DMS 273 treated with DMSO at 0.1 percent for 48 hours (cell line): ENCODE measurements around the gene FKBP11.
A peak's percentile ranks its signal among the peaks of the same experiment; 100 is the strongest.
"Not testable (repeated sequence)": the region's sequence is repeated elsewhere in the genome, so short reads cannot be mapped to it uniquely, and the experiment has no call there.

Experiments used
- DNase-seq: peaks from one replicate; lab custom pipeline; 2025; lab: John Stamatoyannopoulos, UW

FKBP11 gene

DNA sequence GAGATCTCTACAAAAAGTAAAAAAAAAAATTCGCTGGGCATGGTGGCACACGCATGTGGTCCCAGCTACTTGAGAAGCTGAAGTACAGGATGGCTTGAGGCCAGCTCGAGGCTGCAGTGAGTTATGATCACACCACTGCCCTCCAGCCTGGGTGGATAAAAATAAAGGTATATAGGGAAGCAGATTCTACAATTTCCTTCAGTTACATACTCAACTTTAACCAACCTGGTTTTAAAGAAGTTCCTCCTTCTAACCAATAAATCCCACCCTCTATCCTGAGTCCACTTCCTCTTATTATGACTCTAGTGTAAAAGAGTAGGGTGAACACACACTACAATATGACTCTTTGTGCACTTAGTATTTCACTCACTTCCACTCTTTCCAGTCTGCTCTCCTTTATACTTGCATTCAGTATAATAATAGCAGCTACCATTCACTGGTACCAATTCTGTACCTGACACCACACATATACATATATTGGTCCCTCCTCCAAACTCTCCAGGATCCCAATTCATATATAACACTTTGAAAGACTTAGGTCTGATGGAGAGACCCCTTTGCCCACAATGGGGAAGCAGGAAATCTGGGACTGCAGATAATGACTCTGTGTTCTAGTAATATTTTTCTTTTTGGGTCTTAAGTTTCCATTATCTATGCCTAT, 29.7 kb upstream of the FKBP11 start:
- no peak for DNase-seq

DNA sequence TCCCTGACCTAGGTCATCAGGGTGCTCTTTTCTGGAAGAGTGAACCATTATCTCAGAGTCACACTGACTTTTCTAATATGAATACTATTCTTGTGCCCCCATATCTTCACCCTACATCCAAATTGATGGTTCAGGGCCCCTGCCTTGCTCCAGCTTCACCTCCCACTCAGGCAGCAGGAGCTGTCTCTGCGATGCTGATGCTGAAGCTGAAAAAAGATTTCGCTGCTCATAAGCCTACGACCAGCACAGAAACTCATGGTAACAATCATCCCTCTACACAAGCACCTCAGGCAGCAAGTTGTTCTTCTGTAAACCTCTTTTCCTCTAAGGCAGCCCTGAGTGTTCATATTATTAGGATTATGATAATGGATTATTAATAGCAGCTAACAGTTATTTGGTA, 28.8 kb upstream of the FKBP11 start:
- no peak for DNase-seq

DNA sequence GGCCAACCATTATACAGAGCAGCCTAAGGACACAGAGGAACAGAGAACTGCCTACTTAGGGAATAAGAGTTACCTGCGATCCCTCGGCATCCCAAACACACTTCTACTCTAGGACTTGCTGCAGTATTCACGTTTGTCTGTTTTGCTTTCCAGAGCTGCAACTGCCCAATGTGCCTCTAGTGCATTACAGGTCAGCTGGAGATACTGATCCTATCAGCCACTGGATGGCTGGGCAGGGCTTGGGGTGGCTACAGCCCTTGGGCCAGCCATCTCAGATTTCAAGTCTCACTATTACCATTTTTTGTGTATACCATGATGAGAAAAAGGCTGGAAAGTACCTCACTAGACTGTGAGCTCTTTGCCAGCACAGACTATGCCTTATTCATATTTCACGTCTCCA, 27.4 kb upstream of the FKBP11 start:
- DNase-seq: no peak

DNA sequence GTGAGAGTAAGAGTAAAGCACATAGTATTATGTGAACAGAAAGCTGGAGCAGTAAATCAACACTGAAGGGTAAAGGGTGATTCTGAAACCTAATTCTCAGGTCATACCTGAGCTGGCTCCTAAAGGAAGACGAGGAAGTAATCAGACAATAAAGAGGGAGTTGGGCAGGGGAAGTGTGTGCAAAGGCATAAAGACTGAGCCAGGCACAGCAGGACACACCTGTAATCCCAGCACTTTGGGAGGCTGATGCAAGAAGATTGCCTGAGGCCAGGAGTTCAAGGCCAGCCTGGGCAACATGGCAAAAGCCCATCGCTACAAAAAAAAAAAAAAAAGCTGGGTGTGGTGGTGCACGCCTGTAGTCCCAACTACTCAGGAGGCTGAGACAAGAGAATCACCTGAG, 22.4 kb upstream of the FKBP11 start:
- no peak for DNase-seq

DNA sequence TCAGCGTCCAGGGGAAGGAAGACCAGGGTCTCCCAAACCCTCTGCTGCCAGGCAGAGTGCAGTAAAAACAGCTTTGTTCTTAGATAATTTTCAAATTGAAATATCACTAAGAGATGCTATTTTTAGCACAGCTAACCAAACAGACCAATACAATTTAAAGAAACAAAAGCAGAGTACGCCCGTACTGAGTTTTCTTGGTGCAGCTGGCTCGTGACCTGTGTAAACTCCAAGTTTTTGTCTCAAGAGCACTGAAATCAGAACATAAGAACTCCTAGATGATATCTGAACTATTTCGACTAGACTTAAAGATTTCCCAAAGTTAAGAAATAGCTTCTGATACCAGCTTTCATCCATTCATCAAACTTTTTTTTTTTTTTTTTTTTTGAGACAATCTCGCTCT, 21.7 kb upstream of the FKBP11 start:
- DNase-seq: no peak

DNA sequence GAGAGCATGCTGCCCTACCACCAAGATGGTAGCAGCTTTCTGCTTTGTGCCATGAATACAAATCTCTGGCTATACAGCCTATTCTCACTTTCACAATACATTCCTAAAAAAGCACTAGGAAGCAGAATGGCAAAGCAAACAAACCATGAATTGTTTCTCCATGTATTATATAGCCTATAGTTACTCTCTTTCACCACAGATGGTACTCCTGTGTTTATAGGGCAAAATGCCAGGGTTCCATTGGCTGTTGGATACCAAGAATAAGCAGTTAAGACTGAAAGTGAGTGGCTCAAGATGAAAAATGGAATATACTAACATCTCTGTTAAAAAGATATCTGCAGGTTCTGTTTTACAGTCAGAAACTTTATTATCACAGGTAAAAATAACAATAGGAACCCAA, 20.9 kb upstream of the FKBP11 start:
- DNase-seq: no peak

DNA sequence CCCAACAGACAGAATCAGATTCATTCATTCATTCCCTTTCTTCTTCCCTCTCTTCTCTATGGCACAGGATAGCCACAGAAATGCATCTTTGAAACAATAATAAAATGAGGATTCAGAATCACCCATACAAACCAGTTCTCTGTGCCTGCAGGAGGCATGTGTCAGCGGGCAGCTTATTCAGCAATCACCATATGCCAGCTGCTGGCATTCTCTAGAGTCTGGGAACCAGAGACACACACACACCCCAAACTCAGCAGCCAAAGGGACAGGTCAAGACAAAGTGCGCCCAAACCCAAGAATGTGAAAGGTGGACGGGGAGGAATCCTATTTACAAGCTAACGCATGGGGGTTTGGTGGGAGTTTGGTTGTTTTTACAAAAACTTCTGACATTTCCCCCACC, 17.9 kb upstream of the FKBP11 start:
- no peak for DNase-seq

DNA sequence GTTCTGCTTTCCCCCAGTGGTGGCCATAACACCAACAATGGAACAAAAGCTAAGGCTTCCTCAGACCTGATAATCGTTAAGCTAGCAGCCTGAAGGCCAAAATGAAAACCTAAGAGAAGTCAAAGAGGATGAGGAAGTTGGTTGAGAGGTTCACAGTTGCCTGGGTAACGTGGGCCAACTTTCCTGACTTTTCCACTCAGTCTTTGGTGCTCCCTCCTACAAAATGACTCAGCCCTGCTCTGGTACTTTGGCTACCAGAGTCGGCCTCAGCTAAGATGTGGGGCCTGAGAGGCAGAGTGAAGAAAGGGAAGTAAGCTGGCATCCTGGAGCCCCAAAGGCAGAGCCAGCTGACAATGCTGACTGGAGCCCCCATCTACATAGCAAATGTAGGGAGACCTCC, 14.9 kb upstream of the FKBP11 start:
- DNase-seq: no peak

DNA sequence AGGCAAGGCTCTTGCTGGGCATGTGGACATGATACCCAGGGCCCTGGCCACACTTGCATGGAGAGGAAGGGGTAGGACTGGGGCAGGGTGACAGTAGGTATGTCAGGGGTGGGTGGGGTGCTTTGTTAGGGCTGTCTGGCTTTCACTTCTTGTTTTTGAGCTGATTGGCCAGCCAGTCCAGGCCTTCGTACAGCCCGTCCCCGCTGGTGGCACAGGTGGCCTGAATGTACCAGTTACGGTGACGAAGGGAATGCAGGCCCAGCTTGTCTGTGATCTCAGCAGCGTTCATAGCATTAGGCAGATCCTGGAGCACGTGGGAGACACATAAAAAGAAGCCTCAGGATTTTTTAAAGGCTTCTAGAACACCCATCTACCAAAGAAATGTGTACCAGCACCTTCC, 13.5 kb upstream of the FKBP11 start:
- DNase-seq: no peak

DNA sequence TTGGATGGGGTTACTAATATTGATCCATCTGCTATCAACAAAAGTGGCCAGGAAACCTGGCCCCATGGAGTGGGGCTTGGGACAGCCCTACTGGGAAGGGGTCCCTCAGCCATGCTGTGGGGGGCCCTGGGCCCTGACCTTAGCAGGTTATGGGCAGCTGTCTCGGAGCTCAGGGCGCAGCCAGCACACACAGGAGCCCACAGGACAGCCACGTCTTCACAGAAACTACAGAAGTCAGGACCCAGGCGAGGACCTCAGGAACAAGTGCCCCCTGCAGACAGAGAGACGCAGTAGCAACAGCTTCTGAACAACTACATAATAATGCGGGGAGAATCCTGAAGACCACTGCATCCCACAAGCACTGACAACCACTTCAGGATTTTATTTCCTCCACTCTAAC, 11.9 kb upstream of the FKBP11 start:
- no peak for DNase-seq

DNA sequence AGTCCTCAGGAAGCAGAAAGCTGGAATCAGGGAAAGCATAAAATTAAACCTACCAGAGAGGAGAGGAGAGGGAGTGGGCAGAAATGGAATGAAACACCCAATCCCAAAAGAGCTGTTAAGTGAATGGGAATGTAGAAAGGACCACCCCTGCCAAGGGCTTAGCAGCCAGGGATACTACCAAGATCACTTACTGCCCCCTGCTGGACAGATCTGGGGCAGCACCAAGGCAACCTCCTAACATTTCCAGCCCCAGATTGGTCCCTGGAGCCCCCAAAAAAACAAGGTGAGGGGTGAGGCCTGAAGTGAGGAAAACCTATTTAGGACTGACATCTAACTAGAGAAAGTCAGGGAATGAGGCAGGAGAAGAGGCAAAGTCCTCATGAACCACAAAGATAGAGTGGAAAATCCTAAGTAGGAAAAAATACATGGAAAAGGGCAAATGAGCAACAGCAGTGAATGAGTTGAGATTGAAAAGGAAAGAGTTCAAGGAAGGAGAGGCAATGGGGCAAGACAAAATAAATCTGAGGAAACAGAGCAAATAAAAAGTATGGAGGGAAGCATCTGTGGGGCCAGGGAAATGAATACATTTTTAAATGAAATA, 11.2 kb upstream of the FKBP11 start:
- no peak for DNase-seq

DNA sequence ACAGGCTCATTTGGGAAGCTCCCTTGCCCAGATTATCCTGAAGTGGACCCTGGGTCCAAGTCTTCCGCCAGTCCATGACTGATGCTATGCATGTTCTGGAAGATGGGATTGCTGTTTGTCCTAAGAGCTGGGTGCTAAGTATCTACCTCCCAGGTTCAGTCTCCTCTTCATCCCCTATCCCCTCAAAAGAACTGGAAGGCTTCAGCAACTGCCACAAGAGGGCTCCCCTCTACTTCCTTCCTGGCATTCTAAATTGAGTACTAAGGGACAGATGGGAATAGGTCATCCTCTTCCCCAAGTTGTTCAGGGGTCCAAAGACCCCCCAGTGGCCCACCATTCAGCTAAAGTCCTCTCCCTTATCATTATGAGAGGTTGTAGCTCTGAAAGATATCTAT, 9.0 kb upstream of the FKBP11 start:
- DNase-seq: no peak

DNA sequence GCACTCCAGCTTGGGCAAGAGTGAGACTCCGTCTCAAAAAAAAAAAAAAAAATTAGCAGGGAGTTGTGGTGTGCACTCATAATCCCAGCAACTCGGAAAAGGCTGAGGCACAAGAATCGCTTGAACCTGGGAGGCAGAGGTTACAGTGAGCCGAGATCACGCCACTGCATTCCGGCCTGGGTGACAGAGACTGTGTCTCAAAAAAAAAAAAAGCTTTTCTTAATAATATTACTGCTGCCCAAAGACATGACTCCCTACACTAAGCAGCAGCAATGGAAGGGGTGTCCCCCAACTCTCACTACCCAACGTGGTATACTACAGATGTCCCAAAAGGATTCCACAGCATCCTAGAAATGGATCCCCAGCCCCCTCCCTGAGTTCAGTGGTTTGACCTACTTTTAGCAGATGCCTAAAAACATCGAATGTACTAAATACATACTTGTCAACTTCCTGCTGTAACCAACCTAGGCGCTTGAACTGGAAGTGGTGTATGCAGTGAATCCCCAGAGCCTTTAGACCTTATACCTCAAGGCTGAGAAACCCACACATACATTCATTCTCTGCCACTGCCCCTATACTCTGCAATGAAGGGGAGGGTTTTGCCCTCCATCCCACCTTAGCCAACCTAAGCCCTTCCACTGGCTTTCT, 8.5 kb upstream of the FKBP11 start:
- DNase-seq: no peak

DNA sequence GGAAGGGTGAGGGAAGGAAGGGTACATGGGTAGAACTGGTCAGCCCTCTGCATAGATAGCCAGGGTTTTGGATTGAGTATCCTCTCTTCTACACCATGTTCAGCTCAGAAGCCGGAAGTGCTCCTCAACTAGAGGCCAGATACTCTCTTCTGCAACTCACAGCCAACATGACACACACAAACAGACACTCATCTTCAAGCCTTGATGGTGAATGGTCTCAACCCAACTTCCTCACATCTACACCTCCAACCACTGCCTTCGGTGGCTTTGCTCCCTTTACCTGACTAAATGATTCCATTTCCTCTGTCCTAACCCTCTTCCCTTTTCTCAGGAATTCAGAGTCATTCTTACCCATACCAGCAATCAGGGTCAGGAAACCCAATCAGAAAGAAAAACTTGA, 7.6 kb upstream of the FKBP11 start:
- no peak for DNase-seq

DNA sequence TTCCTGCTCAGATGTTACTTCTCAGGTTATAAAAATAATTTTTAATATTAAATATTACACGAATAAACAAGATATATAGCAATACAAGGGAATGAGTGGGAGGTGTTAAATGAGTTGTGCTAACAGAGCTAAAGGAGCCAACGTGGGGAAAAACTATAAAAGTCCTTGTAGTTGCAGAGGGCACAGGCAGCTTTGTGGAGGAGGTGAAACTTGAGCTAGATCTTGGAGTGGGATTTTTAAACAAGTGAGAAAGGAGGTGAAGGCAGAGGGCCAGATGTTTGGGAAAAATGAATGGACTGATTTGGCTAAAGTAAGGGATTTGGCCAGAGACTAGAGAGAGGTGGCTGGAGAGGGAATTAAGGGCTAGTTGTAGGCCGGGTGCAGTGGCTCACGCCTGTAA, 5.2 kb upstream of the FKBP11 start:
- no peak for DNase-seq

DNA sequence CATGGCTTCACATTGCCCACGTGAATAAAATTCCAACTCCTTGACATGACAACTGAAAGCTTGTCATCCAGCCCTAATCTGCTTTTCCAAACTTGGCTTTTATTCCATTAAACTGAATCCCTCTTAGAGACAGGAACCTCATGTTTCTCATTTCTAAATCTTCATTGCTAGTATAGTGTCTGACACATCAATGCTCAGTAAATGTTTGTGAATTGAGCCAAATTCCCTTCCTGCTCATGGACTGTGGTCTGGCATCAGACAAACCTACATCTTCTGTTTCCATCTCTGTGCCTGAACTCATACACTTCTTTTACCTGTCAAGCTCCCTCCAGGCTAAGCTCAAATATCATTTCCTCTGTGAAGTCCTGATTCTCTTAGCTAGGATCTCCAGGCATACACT, 4.3 kb upstream of the FKBP11 start:
- DNase-seq: no peak

DNA sequence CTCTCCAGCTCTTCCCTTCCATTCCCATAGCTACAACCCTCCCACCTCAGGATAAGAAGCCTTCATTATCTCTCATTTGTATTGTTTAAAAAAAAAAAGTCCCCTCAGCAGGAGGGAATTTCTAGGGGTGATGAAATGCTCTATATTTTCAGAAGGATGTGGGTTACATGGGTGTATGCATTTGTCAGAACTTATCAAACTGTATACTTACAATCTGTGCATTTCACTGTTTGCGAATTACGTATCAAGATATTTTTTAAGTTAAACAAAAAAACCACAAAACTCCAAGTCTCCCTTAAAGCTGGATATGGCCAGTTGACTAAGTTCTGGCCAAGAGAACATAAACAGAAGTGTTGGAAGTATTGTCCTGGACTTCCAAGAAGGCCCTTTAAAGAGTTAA, 2.0 kb upstream of the FKBP11 start:
- DNase-seq: no peak

DNA sequence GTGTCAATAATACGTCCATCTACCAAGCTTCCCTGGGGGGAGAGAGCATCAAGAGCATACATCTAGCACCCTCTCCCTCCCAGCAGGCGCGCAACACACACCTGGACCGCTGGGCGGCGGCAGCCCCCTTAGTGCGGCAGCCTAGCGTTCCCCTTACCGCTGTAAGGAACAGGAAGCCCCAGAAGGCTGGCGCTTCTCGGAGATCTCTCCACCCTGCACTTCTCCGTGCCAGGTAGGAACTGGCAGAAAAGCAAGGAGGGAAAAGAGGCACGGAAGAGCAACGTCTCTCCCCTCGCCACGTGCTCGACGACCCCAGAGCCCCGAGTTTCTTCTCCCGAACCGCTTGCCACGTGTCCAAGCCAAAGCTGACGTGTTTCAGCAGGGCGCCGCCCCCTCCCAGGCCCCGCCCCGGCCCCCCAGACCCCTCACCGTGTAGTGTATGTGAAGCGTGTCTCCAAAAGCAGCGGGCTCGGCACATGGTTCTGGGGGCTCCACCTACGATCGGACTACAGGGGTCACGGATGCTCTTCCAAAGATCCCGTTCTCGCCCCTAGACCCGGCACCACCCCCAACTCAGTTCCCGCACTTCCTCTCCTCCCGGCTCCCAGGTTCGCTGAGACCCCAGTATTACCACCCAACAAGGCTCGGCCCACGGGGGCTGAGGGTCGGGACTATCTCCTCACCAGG, 532 bp downstream of the FKBP11 start:
- DNase-seq: peak; percentile 5

DNA sequence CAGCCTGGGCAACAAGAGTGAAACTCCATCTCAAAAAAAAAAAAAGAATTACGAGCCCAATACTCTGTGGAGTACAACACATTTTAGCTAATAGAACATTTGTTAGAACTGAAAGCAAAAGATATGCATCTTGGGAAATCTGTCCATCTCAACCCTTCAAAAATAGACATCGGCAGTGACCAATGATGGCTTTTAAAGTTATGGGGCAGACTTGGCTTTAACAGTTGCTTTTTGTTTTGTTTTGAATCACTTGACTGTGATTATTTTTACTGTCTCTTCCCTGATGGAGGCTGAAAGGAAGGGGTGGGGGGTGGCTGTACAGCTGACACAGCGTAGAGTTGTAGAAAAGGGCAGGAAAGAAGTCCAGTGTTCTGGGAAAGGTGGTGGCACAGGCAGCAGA, 2.2 kb downstream of the FKBP11 start:
- no peak for DNase-seq

DNA sequence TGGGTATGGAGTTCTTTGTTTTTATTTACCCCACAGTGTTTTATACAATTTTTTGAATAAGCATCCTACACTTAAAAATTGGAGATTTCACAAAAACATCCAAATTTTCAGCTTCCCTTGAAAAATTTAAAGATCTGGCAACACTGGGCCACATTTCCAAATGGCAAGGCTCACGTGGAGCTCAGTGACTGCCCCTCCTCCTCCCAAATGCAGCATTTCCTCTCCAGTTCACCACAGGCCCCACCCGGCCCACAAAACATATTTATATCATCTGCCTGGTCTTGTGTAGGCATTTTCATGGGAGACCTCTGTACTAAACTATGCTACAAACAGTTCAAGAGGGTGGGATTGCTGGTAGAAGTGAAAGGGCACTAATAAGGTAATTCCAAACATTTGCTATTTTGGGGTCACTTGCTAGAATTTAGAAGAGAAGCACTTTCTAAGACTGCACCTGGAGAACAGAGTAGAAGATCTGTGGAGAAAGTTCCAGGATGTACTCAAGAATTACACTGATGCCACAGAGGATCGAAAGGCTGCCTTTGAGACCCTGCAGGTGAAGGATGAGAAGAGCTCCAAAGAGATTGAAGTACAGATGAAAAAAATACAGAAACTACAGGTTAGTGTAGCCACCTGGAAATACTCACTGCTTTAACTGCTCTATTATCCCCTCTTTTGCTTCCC, 7.3 kb downstream of the FKBP11 start:
- no peak for DNase-seq

DNA sequence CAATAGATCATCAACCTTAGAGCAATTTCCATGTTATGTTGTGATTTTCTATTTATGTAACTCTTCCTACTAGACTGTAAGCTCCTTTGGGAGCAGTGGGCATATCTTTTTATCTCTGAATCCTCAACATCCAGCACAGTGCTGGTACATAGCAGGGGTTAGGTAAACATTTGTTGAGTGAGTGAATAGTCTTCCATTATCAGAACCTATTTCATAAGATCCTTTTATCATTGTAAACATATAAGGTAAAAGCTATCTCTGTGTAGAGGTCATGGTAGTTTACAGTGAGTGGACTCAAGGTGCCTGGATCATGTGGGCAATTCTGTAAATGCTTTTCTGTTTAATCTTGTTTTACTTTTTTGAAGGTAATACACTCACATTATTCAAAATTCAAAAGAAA, 15.1 kb downstream of the FKBP11 start:
- DNase-seq: no peak

DNA sequence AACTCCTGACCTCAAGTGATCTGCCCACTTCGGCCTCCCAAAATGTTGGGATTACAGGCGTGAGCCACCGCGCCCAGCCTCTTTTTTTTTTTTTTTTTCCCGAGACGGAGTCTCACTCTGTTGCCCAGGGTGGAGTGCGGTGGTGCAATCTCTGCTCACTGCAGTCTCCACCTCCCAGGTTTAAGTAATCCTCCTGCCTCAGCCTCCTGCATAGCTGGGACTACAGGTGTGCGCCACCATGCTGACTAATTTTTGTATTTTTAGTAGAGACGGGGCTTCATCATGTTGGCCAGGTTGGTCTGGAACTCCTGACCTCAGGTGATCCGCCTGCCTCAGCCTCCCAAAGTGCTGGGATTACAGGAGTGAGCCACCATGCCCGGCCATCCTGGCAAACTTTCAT, 15.6 kb downstream of the FKBP11 start:
- DNase-seq: not testable (repeated sequence)

DNA sequence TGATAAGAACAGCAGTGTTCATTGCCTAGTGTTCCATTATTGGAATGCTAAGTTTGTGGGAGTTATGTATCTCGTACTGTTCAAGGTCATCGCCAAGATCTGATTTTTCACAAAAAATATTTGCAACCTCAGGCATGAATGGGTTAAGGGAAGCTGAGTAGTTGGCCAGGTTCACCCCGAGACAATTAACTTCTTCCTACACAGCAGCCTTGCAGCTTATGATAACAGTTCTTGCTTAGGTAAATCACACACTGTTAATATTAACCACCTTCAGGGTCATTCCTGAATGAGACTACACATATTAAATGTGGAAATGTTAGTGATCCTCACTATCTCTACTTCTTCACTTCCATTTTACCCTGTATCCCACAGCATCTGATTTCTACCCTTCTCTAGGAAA, 18.0 kb downstream of the FKBP11 start:
- DNase-seq: no peak
